ENCODE data around the gene TMEM131. TPM values are rescaled to one million over a fixed set of nuclear protein-coding genes. Genes with fewer than 3 reads are reported as not detected.

The TMEM131 gene
- total and polyA plus RNA-seq, 10 of the 15 experiments (the other 5 are each of a cell fraction or from before 2014, with no cell fraction given) = 6.0 to 48.2 (median 23.2) TPM

DNA sequence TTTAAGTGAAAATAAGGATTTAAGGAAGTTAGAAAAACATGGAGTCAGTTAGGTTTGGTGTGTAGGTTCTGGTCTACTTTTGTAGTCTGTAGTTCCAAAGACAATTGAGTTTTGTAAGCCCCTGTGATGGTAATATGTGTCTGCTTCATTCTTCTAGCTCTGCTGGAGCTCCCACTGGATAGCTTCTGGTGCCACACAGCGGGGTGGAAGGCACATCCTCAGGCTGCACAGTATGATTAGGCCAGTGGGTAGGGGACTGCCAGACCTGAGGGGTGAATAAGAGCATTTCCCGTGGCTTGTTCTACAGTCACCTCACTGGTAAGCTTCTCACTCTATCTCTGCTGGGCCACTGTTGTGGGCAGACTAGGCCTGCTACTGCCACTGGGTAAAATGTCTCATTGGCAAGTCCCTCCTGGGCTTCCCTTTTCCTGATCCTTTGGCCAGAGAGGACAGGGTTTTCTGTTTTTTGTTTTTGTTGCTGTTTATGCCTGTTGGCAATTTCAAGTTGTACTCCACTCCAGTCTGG lies 44.5 kb downstream of the TMEM131 start (continued):
- no peak for TF ChIP-seq FOXM1 (IDR thresholded peaks at IDR 0.05; ENCODE audit: low read depth, low read length)
- TF ChIP-seq ZNF592 (IDR thresholded peaks at IDR 0.05) = 0 out of 2 replicates have a peak, but pooled peaks have one; percentile 70
- no peak for TF ChIP-seq CREM (IDR thresholded peaks at IDR 0.05; ENCODE audit: low read depth)
- no peak for TF ChIP-seq ETV6 (conservative IDR thresholded peaks at IDR 0.05 in 1 of 2, IDR thresholded peaks at IDR 0.05 in 1 of 2; ENCODE audit: borderline replicate concordance in 1 of 2, low read depth in 1 of 2)

GRCh38 chr2:97950329-97951154 lies 45.2 kb downstream of the TMEM131 start:
- no peak for FAIRE-seq
- 80% methylated on average over 3 of the region's 3 CpGs for WGBS (ENCODE audit: insufficient coverage, insufficient replicate concordance, low lambda C conversion rate, missing lambda C conversion rate)
- no peak overlapping the region for H3K4me3 ChIP-seq
- H3K36me3 ChIP-seq (ENCODE audit: control insufficient read depth in 2 of 2, insufficient read depth in 2 of 2, low read length in 1 of 2) = no peaks in the 10 kb centered on the region; a peak in 1 of 4 replicates
- ChIA-PET POLR2A (interaction anchor here (0.6 to 2.3 kb wide), 10 partner anchors 15 to 71 kb away, joined by 3 to 10 read pairs (median 4); no protein-coding TSS in a partner anchor), SMC1A (ENCODE audit: uncharacterized antibody, unreplicated experiment) (interaction anchor here (0.6 to 6.2 kb wide), 20 partner anchors 7 to 537 kb away, joined by 3 to 36 read pairs (median 4); no protein-coding TSS in a partner anchor), RAD21 (ENCODE audit: unreplicated experiment) (interaction anchor here (1.1 to 2.2 kb wide), 13 partner anchors 12 to 144 kb away, joined by 3 to 19 read pairs (median 6); no protein-coding TSS in a partner anchor), CTCF (interaction anchor here (0.9 to 4.2 kb wide), 4 partner anchors 14 to 144 kb away, joined by 3 to 13 read pairs (median 3); no protein-coding TSS in a partner anchor)
- BruUV-seq (replicated peaks) = no TSS peak
- H3K4me1 ChIP-seq (ENCODE audit: control insufficient read depth, insufficient read depth, low read length) = peaks cover 38% of the 10 kb centered on the region
- no peak overlapping the region for H2AFZ ChIP-seq (ENCODE audit: control insufficient read depth, low read depth, low read length)
- H3K27me3 ChIP-seq (replicated peaks in 1 of 2; ENCODE audit: control insufficient read depth in 2 of 2, insufficient read depth in 2 of 2, low read length in 1 of 2) = no peaks in the 10 kb centered on the region
- H3K9ac ChIP-seq (ENCODE audit: control insufficient read depth, insufficient read depth, low read length) = no peak overlapping the region
- intact Hi-C loops (cut with micrococcal nuclease; ENCODE audit: unreplicated experiment) (loop anchor here (2.0 to 10.0 kb wide), 2 partner anchors 42 to 434 kb away; no protein-coding TSS in a partner anchor), in situ Hi-C loops (cut with MboI) (no loop called here)
- DNase-seq (ENCODE audit: low read depth, low spot score) = no peak
- peaks cover 2% of the 10 kb centered on the region; the same call in 1 of the 2 replicates for H4K20me1 ChIP-seq (ENCODE audit: control insufficient read depth, insufficient read depth)
- ATAC-seq = no peak
- no peak overlapping the region for H3K4me2 ChIP-seq (ENCODE audit: control insufficient read depth, insufficient read depth)
- H3K79me2 ChIP-seq (ENCODE audit: control insufficient read depth, insufficient read depth, low read length) = peaks cover 59% of the 10 kb centered on the region
- peaks cover 4% of the 10 kb centered on the region; the same call in 2 of the 3 replicates for H3K9me3 ChIP-seq (replicated peaks; ENCODE audit: control insufficient read depth, insufficient read depth, low read length)
- no peak overlapping the region for H3K27ac ChIP-seq (ENCODE audit: control insufficient read depth, insufficient read depth)
- TF ChIP-seq MEF2A (IDR thresholded peaks at IDR 0.05; ENCODE audit: insufficient read depth, low read depth, low read length) (no peak), FOXK2 (IDR thresholded peaks at IDR 0.05) (no peak), KLF5 (IDR thresholded peaks at IDR 0.05; ENCODE audit: partially characterized antibody) (no peak), TBL1XR1 (IDR thresholded peaks at IDR 0.05; ENCODE audit: low read depth, low read length) (no peak), CREM (IDR thresholded peaks at IDR 0.05; ENCODE audit: low read depth) (no peak), STAT3 (IDR thresholded peaks at IDR 0.05; ENCODE audit: low read depth, low read length) (no peak), IRF3 (IDR thresholded peaks at IDR 0.05) (no peak), SPI1 (IDR thresholded peaks at IDR 0.05; ENCODE audit: borderline replicate concordance, insufficient read depth, low read depth, low read length) (no peak), NR2C2 (IDR thresholded peaks at IDR 0.05; ENCODE audit: borderline replicate concordance, control insufficient read depth, insufficient read length, low read depth) (no peak)
- TF ChIP-seq, protein P1, sequence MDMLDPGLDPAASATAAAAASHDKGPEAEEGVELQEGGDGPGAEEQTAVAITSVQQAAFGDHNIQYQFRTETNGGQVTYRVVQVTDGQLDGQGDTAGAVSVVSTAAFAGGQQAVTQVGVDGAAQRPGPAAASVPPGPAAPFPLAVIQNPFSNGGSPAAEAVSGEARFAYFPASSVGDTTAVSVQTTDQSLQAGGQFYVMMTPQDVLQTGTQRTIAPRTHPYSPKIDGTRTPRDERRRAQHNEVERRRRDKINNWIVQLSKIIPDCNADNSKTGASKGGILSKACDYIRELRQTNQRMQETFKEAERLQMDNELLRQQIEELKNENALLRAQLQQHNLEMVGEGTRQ (IDR thresholded peaks at IDR 0.05; ENCODE audit: borderline replicate concordance, low read depth, low read length) = no peak

All from GM12878 (cell line).